Right lung (tissue), 5 donors: Measurements from ENCODE around the gene OXSR1. TPM values are rescaled to one million over a fixed set of nuclear protein-coding genes. Genes with fewer than 3 reads are reported as not detected.
"Not testable (repeated sequence)": the region's sequence is repeated elsewhere in the genome, so short reads cannot be mapped to it uniquely, and the experiment has no call there.

Experiments
- DNase-seq, 2 donors: peaks; one replicate each; pipeline ENCODE4 v3.0.0-alpha.2; 2013
- polyA plus RNA-seq, 5 donors: library from polyadenylated mRNA; unstranded; fragments of 120-200 nt; gene quantifications; one replicate each; pipeline versions ENCODE4 v1.2.1 to v1.2.3, GENCODE V29; 2013; ENCODE audit warnings: inconsistent platforms in 1 of 5, low replicate concordance in 1 of 5; ENCODE audit not compliant: insufficient read length in 5 of 5, insufficient read depth in 1 of 5

Gene OXSR1
- polyA plus RNA-seq, 5 donors: 35.9 to 56.0 (median 44.9) TPM

- DNase-seq: no peak
Observed at GRCh38 chr3:38266810-38267209, 101.5 kb downstream of the OXSR1 start.

GRCh38 chr3:38267662-38268061, 102.3 kb downstream of the OXSR1 start:
- no peak for DNase-seq

GRCh38 chr3:38268087-38268486, 102.8 kb downstream of the OXSR1 start:
- no peak for DNase-seq

GRCh38 chr3:38268522-38268921, 103.2 kb downstream of the OXSR1 start:
- DNase-seq: no peak

DNA sequence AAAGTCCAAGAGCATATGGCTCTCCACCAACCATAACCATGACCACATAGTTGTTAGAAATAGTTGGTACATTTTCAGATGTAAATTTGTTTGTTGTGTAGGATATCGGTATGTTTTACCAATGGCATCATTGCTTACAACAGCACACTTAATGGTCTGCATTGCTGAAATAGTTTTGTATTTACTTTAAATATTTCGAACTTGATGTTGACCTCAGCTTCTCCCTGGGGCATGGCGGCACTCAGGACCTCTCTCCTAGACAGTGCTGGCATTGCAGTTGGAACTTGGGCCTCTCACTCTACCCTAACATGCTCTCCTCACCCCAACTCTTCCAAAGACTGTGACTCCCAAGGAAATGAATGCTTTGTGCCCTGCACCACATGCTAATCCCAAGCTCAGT, 105.3 kb downstream of the OXSR1 start:
- no peak for DNase-seq

DNA sequence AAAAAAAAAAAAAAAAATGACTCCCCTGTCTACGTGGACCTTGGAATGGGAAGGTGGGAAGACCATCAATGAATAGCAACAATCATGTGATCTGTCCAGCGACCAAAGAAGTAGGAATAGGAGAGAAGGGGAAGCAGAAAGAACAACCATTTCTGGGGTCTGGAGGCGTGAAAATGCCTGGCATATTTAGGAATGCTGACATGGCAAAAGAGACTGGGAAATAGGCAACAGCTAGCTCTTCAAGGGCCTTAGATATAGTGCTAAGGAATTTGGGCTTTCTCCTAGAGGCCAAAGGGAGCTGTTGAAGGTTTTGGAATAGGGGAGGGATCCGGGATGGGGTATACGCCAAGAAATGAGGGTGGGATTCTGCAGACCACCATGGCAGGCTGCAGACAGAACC, 106.2 kb downstream of the OXSR1 start:
- DNase-seq: no peak

DNA sequence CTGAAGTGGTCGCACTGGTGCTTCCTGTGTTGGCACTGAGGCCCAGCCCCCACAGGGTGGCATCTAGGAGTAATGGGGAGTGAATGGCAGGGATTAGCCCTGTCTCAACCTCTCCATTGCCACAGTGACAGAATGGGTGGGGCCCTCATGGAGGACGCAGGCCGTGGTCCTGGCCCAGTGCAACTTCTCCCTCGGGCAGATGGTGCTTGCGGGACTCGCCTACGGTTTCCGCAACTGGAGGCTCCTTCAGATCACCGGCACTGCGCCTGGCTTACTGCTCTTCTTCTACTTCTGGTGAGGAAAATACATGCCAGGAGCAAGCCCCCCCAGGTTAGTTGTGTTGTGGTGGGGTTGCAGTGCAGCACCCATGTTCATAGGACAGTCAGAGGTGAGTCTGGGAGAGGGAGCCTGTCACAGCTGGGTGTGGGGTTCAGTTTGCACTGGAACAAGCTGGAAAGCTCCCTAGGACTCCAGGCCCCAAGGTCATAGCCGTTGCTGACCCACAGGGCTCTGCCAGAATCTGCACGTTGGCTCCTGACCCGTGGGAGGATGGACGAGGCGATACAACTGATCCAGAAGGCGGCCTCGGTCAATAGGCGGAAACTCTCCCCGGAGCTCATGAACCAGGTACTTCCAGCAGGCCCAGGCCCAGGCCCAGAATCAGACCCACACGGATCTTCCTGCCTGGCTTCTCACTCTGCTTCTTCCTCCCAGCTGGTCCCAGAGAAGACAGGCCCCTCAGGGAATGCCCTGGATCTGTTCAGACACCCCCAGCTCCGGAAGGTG, 109.7 kb downstream of the OXSR1 start:
- no peak for DNase-seq

DNA sequence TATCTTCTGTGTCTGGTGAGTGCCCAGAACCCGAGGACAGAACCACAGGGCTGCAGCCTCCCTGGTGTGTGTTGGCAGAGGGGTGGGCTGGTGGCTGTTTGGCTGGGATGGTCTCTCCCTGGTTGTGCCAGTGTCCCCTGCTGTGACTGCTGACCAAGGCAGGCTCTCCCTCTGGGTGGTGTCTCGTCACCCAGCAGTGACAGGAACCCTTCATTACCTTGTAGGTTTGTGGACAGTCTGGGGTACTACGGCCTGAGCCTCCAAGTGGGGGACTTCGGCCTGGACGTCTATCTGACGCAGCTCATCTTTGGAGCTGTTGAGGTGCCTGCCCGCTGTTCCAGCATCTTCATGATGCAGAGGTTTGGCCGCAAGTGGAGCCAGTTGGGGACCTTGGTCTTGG, 110.3 kb downstream of the OXSR1 start:
- DNase-seq: no peak

DNA sequence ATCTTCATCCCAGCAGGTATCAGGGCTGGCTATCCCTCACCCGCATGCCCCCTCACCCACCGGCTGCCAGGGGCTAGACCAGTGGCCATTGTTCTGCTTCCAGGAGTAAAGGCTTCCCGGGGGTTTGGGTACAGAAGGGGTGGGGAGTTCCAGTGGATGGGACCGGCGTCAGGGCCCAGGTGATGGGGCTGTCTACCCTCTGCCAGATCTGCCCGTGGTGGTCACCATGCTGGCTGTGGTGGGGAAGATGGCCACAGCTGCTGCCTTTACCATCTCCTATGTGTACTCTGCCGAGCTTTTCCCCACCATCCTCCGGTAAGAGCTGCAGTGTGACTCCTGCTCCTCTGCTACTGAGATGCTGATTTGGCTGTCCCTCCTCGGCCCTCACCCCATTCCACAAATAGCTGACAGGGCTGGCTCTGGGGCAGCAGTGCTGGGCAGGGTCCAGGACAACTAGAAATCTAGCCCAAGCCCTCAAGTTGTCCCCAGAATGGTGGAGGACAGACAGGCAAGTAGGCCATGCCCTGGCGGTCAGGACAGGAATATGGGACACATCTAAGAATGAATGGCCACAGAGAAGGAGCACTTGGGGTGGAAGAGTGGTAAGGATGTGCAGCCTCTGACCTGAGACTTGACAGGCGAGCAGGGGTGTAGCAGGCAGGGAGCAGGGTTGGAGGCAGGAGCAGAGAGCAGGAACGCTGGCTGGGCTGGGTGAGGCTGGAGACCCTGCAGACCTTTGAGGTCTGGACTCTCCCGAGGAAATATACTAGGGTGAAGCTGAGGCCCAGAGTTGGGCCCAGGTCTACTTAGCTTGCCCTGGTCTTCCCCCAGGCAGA, 111.0 kb downstream of the OXSR1 start:
- DNase-seq: no peak

- no peak for DNase-seq
Observed at GRCh38 chr3:38276917-38277630, 111.7 kb downstream of the OXSR1 start.

GRCh38 chr3:38278841-38279240, 113.5 kb downstream of the OXSR1 start:
- no peak for DNase-seq

DNA sequence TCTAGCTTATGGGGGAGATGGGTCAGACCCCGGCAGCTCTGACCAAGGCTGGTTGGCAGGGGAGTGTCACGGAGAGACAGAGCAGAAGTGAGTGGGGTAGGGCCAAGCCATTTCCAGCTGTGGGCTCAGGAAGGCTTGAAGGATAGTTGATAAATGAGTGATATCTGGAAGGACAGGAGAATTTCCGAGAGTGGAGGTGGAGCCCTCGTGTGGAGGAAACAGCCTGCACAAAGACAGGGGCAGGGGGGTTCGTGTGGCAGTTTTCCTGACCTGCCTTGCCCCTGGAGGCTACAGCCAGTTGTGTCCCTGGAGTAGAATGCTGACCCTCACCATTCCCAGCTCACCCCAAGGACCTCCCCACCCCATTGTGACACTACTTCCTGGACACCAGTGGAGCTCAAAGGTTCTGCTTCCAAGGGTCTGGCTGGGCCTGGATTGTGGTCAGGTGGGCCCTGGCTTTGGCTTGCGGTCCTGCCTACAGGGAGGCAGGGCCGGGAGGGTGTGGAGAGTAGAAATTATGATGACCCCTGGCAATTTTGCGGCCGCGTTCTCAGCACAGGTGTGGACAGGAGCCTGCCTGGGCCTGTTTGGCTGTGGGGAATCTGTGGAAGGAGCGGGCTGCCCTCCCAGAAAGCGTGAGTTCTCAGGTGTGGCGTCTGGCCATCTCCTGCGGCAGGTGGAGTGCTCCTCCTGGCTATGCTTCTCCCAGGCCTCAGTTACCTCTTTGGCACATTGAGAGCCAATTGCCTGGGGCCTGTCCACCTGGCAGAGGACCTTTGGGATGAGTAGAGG, 116.8 kb downstream of the OXSR1 start, which contains the start of gene SLC22A14:
SLC22A14 (plus strand) TSS at position 400 of the 792 bp plus-strand sequence. CDS start 23,733 bp downstream, outside the sequence.
- no peak for DNase-seq

DNA sequence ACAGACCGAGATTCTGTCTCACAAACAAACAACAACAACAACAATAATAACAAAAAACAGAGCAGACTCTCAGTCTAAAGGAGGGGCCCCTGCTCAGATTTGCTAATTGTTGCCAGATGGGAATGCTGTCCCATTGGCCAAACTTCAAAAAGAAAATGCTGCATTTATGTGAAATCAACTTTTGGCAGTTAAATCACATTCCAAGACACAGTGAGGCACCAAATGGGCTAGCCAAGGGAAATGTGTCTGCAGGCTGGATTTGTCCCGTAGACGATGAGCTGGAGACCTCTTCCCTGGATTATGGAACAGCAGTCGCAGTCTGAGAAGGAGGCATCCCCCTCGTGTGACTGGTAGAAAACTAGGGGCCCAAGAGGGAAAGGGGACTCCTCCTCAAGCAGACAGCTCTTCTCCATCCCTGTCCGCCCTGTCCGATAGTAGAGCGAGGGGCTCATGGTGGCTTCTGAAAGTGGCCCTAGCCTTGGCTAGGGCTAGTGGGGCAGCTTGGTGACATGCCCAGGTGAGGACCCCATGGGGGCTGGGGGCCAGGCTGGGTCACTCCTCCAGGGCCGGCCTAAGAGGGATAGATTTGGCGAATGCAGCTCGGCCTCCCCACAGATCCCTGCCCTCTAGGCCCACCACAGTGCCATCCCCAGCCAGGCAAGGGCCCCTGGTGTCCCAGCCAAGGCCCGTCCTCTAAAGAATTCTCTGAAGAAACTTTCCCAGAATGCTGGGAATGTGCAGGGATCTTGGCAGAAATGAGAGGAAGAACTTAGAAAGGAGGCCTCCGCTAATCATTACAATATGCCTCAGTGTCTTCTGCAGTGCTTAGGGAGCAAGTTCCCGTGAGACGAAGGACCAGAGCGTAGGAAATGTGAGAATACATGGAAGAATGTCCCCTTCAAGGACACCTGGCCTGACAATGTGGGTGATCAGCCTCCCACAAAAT, 118.7 kb downstream of the OXSR1 start:
- peak in 1 of 2 donors; percentile 12 for DNase-seq

DNA sequence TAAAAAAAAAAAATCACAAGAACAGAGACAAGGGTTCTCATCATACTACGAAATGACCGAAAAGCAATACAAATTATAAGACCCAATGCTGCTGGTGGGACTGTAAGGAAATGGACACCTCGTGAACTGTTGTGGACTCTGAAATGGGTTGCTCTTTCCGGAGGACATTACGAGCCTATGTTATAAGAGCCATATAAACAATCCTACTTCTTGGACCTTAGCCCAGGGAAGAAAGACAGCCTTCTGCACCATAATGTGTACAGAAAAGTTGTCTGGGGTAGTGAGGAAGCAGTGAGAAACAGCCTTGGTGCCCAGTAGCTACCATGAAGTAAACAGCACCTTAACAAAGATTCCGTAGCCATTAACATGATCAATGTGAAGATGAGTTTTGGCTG, 119.4 kb downstream of the OXSR1 start:
- no peak for DNase-seq

- not testable (repeated sequence) for DNase-seq
Observed at GRCh38 chr3:38289286-38290217, 124.2 kb downstream of the OXSR1 start.

GRCh38 chr3:38297053-38297452, 131.7 kb downstream of the OXSR1 start:
- not testable (repeated sequence) for DNase-seq

- DNase-seq: no peak
Observed at GRCh38 chr3:38297537-38297936, 132.2 kb downstream of the OXSR1 start.

DNA sequence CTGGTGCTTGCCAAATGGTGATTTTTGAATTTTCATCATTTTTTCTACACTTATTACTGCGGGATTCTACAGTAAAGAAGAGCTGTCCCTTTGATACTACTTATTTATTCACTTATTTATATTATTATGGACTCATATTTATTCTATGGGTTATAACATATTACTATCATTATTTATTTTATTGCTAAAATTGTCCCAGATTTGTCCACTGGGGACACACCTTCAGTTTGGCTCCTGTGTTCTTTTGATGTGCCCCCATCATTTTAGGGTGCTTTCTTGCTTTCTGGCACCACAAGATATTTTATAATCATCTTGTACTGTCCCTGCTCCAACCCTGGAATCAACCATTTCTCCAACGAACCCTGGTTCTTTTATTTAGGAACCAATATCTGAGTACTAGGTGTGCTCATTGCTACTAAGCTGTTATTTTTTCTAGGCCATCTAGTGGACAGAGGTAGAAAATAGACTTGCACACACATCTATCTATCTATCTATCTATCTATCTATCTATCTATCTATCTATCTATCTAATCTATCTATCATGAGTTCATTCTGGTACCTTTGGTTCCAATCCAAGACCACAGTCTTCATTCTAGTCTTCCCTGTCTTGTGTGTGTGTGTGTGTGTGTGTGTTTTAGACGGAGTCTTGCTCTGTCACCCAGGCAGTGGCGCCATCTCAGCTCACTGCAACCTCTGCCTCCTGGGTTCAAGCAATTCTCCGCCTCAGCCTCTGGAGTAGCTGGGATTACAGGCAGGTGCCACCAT, 132.8 kb downstream of the OXSR1 start:
- no peak for DNase-seq
